Lower lobe of right lung (tissue), 2 donors: ENCODE data around the gene PRLH. TPM values are rescaled to one million over a fixed set of nuclear protein-coding genes. Genes with fewer than 3 reads are reported as not detected.
A peak's percentile ranks its signal among the peaks of the same experiment; 100 is the strongest.

Experiments used
- ATAC-seq, 2 donors: fragments of 200-7000 bp; cut with Tn5 transposase; one replicate each; pipeline ENCODE4 v1.9.1; 2020 to 2022; ENCODE audit warnings: mild to moderate bottlenecking in 2 of 2, moderate library complexity in 2 of 2
- DNase-seq: peaks from one replicate; pipeline ENCODE4 v3.0.0-alpha.2; 2020
- H3K27ac ChIP-seq: fragments of 200-600 bp; one replicate; pipeline ENCODE4 v1.8.0; 2022
- H3K27me3 ChIP-seq: fragments of 200-600 bp; one replicate; pipeline ENCODE4 v1.8.0; 2022; ENCODE audit warnings: low read depth
- H3K36me3 ChIP-seq: fragments of 200-600 bp; one replicate; pipeline ENCODE4 v1.8.0; 2022; ENCODE audit warnings: mild to moderate bottlenecking
- H3K4me1 ChIP-seq: fragments of 200-600 bp; one replicate; pipeline ENCODE4 v1.8.0; 2022
- H3K4me3 ChIP-seq: fragments of 200-600 bp; one replicate; pipeline ENCODE4 v1.8.0; 2022; ENCODE audit warnings: mild to moderate bottlenecking
- H3K9me3 ChIP-seq: fragments of 200-600 bp; one replicate; pipeline ENCODE4 v1.8.0; 2022
- intact Hi-C: fragments of 100-400 bp; cut with DNase I; formaldehyde crosslinking; loops from one replicate; pipeline ENCODE4 v1.11.0; 2022
- total RNA-seq: library from RNA; stranded (reverse); fragmentation: NEBNext Ultra II Directional; extraction: Animal tissue kit (Norgen Biotek cat#: 25700); gene quantifications from one replicate; pipeline ENCODE4 v1.2.1, GENCODE V29; 2021
- TF ChIP-seq, protein P1 (sequence below): fragments of 200-600 bp; IDR thresholded peaks from one replicate; pipeline ENCODE4 v1.8.0; 2022; ENCODE audit warnings: antibody characterized with exemption, mild to moderate bottlenecking
- donor health status: DM: no; HTN: yes; CAD: no; lungs with severe emphysema.

Gene PRLH
- total RNA-seq, 1 donor from 2014 or later: not detected

DNA sequence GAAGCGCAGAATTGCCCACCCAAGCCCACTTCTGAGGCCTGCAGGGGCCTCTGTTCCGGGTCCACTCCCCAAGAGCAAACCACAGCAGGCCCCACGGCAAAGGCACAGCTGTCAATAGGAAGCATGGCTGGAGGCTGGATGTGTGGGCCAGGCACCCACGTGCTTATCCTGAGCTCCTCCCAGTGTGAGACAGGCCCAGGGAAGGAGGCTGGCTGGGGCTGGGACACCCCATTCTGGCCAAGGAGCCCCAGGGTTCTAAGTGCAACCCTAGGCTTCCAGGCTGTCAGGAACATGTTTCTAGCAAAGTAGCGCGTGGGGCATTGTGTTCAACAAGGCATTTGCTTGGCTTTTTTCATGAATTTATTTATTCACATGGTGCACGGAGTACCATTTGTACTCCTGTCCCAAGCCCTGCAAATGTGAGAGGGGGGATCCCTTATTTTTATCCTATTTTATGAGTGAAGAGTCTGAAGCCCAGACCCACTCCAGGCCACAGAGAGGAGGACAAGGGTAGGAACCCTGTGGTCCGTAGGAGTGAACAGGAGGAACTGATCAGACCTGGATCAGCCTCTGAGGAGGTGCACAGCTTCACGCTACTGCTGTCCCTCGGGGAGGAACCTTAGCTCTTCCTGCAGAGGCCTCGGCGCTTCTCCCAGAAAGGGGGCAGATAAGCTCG lies 30.3 kb downstream of the PRLH start:
- no peak overlapping the region for H3K27ac ChIP-seq
- H3K9me3 ChIP-seq: no peaks in the 10 kb centered on the region
- intact Hi-C loops: no loop called here
- H3K27me3 ChIP-seq: no peaks in the 10 kb centered on the region
- TF ChIP-seq, protein P1, sequence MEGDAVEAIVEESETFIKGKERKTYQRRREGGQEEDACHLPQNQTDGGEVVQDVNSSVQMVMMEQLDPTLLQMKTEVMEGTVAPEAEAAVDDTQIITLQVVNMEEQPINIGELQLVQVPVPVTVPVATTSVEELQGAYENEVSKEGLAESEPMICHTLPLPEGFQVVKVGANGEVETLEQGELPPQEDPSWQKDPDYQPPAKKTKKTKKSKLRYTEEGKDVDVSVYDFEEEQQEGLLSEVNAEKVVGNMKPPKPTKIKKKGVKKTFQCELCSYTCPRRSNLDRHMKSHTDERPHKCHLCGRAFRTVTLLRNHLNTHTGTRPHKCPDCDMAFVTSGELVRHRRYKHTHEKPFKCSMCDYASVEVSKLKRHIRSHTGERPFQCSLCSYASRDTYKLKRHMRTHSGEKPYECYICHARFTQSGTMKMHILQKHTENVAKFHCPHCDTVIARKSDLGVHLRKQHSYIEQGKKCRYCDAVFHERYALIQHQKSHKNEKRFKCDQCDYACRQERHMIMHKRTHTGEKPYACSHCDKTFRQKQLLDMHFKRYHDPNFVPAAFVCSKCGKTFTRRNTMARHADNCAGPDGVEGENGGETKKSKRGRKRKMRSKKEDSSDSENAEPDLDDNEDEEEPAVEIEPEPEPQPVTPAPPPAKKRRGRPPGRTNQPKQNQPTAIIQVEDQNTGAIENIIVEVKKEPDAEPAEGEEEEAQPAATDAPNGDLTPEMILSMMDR: no peak
- DNase-seq: no peak
- H3K4me3 ChIP-seq: no peak overlapping the region
- no peaks in the 10 kb centered on the region for H3K36me3 ChIP-seq
- H3K4me1 ChIP-seq: peaks cover 33% of the 10 kb centered on the region
- no peak for ATAC-seq

GRCh38 chr2:237597196-237598145 lies 31.1 kb downstream of the PRLH start:
- no peak for DNase-seq
- Histone ChIP-seq H3K36me3 (no peaks in the 10 kb centered on the region), H3K27ac (no peak overlapping the region), H3K9me3 (no peaks in the 10 kb centered on the region), H3K4me3 (no peak overlapping the region), H3K4me1 (peaks cover 31% of the 10 kb centered on the region), H3K27me3 (no peaks in the 10 kb centered on the region)
- intact Hi-C loops: no loop called here
- ATAC-seq: no peak
- TF ChIP-seq, protein P1: no peak

DNA sequence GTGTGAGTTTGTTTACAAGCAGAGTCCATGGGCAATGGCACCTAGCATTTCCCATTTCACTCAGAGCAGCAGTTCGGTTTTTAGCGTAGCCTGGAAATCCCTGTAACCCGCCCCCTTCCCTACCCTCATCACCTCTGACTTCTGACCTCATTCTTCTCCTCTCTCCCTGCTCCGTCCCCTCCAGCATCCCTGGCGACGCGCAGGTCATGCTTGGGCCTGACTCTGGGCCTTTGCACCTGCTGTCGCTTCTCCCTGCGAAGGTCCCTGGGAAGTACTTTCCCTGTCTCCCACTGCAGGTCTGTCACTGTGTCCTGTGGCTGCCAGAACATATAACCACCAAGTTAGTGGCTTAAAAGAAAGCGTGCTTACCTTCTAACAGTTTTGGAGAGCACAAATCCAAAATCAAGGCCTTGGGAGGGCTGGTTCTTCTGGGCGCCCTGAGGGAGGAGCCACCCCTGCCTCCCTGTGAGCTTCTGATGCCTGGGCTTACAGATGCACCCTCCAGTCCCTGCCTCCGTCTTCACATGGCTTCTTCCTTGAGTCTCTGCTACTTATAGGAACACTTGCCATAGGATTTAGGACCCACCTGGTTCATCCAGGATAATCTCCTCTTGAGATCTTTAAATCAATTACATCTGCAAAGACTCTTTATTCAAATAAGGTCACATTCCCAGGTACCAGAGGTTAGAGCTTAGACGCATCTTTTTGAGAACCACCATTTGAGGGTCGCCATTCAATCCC lies 32.3 kb downstream of the PRLH start:
- ATAC-seq (no peak), DNase-seq (no peak)
- intact Hi-C loops: no loop called here
- Histone ChIP-seq H3K4me3 (no peak overlapping the region), H3K9me3 (no peaks in the 10 kb centered on the region), H3K27me3 (no peaks in the 10 kb centered on the region), H3K27ac (no peak overlapping the region), H3K4me1 (peaks cover 36% of the 10 kb centered on the region), H3K36me3 (no peaks in the 10 kb centered on the region)
- TF ChIP-seq, protein P1: no peak

GRCh38 chr2:237599465-237600110 lies 33.2 kb downstream of the PRLH start:
- Histone ChIP-seq H3K36me3 (no peaks in the 10 kb centered on the region), H3K27me3 (no peaks in the 10 kb centered on the region), H3K9me3 (no peaks in the 10 kb centered on the region), H3K4me3 (peak overlapping the region; percentile 4), H3K4me1 (peaks cover 35% of the 10 kb centered on the region), H3K27ac (peak overlapping the region; percentile 61)
- intact Hi-C loops: no loop called here
- DNase-seq (no peak), ATAC-seq (no peak)
- TF ChIP-seq, protein P1: no peak
